ENCODE results near the gene KIAA1586. TPM values are rescaled to one million over a fixed set of nuclear protein-coding genes. Genes with fewer than 3 reads are reported as not detected.
A peak's percentile ranks its signal among the peaks of the same experiment; 100 is the strongest.

Gene KIAA1586
- total RNA-seq, 1 experiment from 2014 or later: 8.6 TPM

GRCh38 chr6:57029213-57029612 lies 17.3 kb upstream of the KIAA1586 start:
- Histone ChIP-seq H3K9me3 (ENCODE audit: insufficient read depth, low read depth) (no peaks in the 10 kb centered on the region; the same call in 1 of the 2 replicates), H3K4me2 (peak overlapping the region; percentile 58), H3K27me3 (ENCODE audit: insufficient read depth, low read depth) (no peaks in the 10 kb centered on the region), H2AFZ (peak overlapping the region; percentile 60), H4K20me1 (ENCODE audit: insufficient read depth) (no peaks in the 10 kb centered on the region), H3F3A (ENCODE audit: insufficient read depth, low read depth) (peaks cover 6% of the 10 kb centered on the region; the same call in 1 of the 2 replicates), H3K4me1 (replicated peaks; ENCODE audit: insufficient read depth) (peaks cover 24% of the 10 kb centered on the region), H3K27ac (peak overlapping the region; percentile 50), H3K36me3 (ENCODE audit: low read depth) (no peaks in the 10 kb centered on the region), H3K4me3 (peak overlapping the region; percentile 26; the same call in 1 of the 2 replicates), H3K9me2 (ENCODE audit: insufficient read depth) (no peaks in the 10 kb centered on the region), H3K79me2 (ENCODE audit: low read depth) (no peaks in the 10 kb centered on the region)
- BruUV-seq (replicated peaks): no TSS peak
- intact Hi-C loops (cut with micrococcal nuclease; ENCODE audit: unreplicated experiment): loop anchor here (10.0 kb wide), 1 partner anchor 394 kb away; no protein-coding TSS in a partner anchor
- ChIA-PET POLR2A (ENCODE audit: unreplicated experiment) (no interaction called here), CTCF (no interaction called here)
- peak; percentile 38 to 93 for DNase-seq
- TF ChIP-seq EZH2 (IDR thresholded peaks at IDR 0.05; ENCODE audit: low read depth) (no peak), CTCF (conservative IDR thresholded peaks at IDR 0.05) (no peak)

- Histone ChIP-seq H3K27ac (no peak overlapping the region), H3K9me3 (ENCODE audit: insufficient read depth, low read depth) (no peaks in the 10 kb centered on the region), H3K4me2 (no peak overlapping the region), H2AFZ (no peak overlapping the region), H3K27me3 (ENCODE audit: insufficient read depth, low read depth) (no peaks in the 10 kb centered on the region), H3K79me2 (ENCODE audit: low read depth) (no peaks in the 10 kb centered on the region), H3F3A (ENCODE audit: insufficient read depth, low read depth) (peaks cover 6% of the 10 kb centered on the region; the same call in 1 of the 2 replicates), H4K20me1 (ENCODE audit: insufficient read depth) (no peaks in the 10 kb centered on the region), H3K9me2 (ENCODE audit: insufficient read depth) (no peaks in the 10 kb centered on the region), H3K4me3 (no peak overlapping the region), H3K4me1 (replicated peaks; ENCODE audit: insufficient read depth) (peaks cover 18% of the 10 kb centered on the region), H3K36me3 (ENCODE audit: low read depth) (no peaks in the 10 kb centered on the region)
- BruUV-seq (replicated peaks): no TSS peak
- ChIA-PET POLR2A (ENCODE audit: unreplicated experiment) (no interaction called here), CTCF (no interaction called here)
- TF ChIP-seq EZH2 (IDR thresholded peaks at IDR 0.05; ENCODE audit: low read depth) (no peak), CTCF (conservative IDR thresholded peaks at IDR 0.05) (no peak)
- intact Hi-C loops (cut with micrococcal nuclease; ENCODE audit: unreplicated experiment): no loop called here
- DNase-seq: no peak
Measured at GRCh38 chr6:57033228-57033627, 13.3 kb upstream of the KIAA1586 start.

DNA sequence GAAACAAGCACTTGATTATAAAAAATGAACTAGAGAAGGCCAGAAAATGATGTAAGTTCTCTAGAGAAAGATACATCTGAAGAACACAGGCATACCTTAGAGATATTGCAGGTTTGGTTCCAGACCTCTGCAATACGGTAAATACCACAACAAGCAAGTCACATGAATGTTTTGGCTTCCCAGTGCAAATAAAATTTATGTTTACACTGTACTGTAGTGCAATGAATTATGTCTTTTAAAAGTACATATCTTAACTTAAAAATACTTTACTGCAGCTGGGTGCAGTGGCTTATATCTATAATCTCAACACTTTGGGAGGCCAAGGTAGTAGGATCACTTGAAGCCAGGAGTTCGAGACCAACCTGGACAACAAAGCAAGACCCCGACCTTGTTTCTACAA lies 10.9 kb upstream of the KIAA1586 start:
- no TSS peak for BruUV-seq (replicated peaks)
- H3K4me1 ChIP-seq (replicated peaks; ENCODE audit: insufficient read depth): no peaks in the 10 kb centered on the region
- no peaks in the 10 kb centered on the region for H3K79me2 ChIP-seq (ENCODE audit: low read depth)
- H3K9me2 ChIP-seq (ENCODE audit: insufficient read depth): no peaks in the 10 kb centered on the region
- TF ChIP-seq EZH2 (IDR thresholded peaks at IDR 0.05; ENCODE audit: low read depth): no peak
- no peak for TF ChIP-seq CTCF (conservative IDR thresholded peaks at IDR 0.05)
- CTCF ChIA-PET: no interaction called here
- no peak overlapping the region for H3K4me3 ChIP-seq
- intact Hi-C loops (cut with micrococcal nuclease; ENCODE audit: unreplicated experiment): no loop called here
- no peaks in the 10 kb centered on the region for H4K20me1 ChIP-seq (ENCODE audit: insufficient read depth)
- no peak overlapping the region for H3K4me2 ChIP-seq
- H3K36me3 ChIP-seq (ENCODE audit: low read depth): no peaks in the 10 kb centered on the region
- no peaks in the 10 kb centered on the region for H3K27me3 ChIP-seq (ENCODE audit: insufficient read depth, low read depth)
- DNase-seq: no peak
- no peaks in the 10 kb centered on the region for H3F3A ChIP-seq (ENCODE audit: insufficient read depth, low read depth)
- H3K9me3 ChIP-seq (ENCODE audit: insufficient read depth, low read depth): no peaks in the 10 kb centered on the region
- no peak overlapping the region for H3K27ac ChIP-seq
- POLR2A ChIA-PET (ENCODE audit: unreplicated experiment): no interaction called here
- H2AFZ ChIP-seq: no peak overlapping the region
